Activated T-cell treated with anti-CD3 and anti-CD28 coated beads, Interleukin-2, amount 50 U/mL, for 4 hours (primary cell): ENCODE data around the gene NUP214. TPM values are rescaled to one million over a fixed set of nuclear protein-coding genes. Genes with fewer than 3 reads are reported as not detected.
"Not testable (repeated sequence)": the region's sequence is repeated elsewhere in the genome, so short reads cannot be mapped to it uniquely, and the experiment has no call there.

Experiments used
- ATAC-seq, 2 donors: fragments of 200-7000 bp; cut with Tn5 transposase; one replicate each; pipeline ENCODE4 v1.10.0; 2021
- DNase-seq: peaks from one replicate; pipeline ENCODE4 v3.0.0-alpha.2; 2020
- H3K27me3 Mint-ChIP-seq: one replicate; pipeline ENCODE4 v1.8.0; 2021; ENCODE audit warnings: low read depth, mixed read lengths
- H3K36me3 Mint-ChIP-seq: one replicate; pipeline ENCODE4 v1.8.0; 2022; ENCODE audit warnings: mixed read lengths; ENCODE audit not compliant: insufficient read depth
- H3K4me1 Mint-ChIP-seq: one replicate; pipeline ENCODE4 v1.8.0; 2021; ENCODE audit warnings: low read depth, mixed read lengths
- H3K4me3 Mint-ChIP-seq: one replicate; pipeline ENCODE4 v1.8.0; 2021; ENCODE audit warnings: mild to moderate bottlenecking, moderate library complexity, mixed read lengths
- H3K9me3 Mint-ChIP-seq: one replicate; pipeline ENCODE4 v1.8.0; 2021; ENCODE audit warnings: mixed read lengths
- total RNA-seq, 3 donors: library from RNA; stranded (reverse); gene quantifications; one replicate each; pipeline ENCODE4 v1.2.1, GENCODE V29; 2021

The NUP214 gene
- total RNA-seq, 3 donors from 2014 or later, result 69.7 to 78.6 (median 76.3) TPM

GRCh38 chr9:131146186-131146585, 20.8 kb downstream of the NUP214 start:
- H3K36me3 Mint-ChIP-seq, result peaks cover 58% of the 10 kb centered on the region
- DNase-seq (no peak), ATAC-seq (no peak)
- no peak overlapping the region for H3K4me3 Mint-ChIP-seq
- H3K27me3 Mint-ChIP-seq, result no peaks in the 10 kb centered on the region
- H3K9me3 Mint-ChIP-seq, result no peaks in the 10 kb centered on the region
- peaks cover 6% of the 10 kb centered on the region for H3K4me1 Mint-ChIP-seq

- DNase-seq, result no peak
- peaks cover 61% of the 10 kb centered on the region for H3K36me3 Mint-ChIP-seq
- H3K9me3 Mint-ChIP-seq, result no peaks in the 10 kb centered on the region
- peaks cover 6% of the 10 kb centered on the region for H3K4me1 Mint-ChIP-seq
- no peaks in the 10 kb centered on the region for H3K27me3 Mint-ChIP-seq
- H3K4me3 Mint-ChIP-seq, result no peak overlapping the region
- ATAC-seq, result no peak
Observed at GRCh38 chr9:131148276-131148675, 22.9 kb downstream of the NUP214 start.

GRCh38 chr9:131148966-131149687, 23.7 kb downstream of the NUP214 start:
- DNase-seq, result no peak
- Mint-ChIP-seq H3K36me3 (peaks cover 61% of the 10 kb centered on the region), H3K4me1 (peaks cover 6% of the 10 kb centered on the region), H3K27me3 (no peaks in the 10 kb centered on the region), H3K9me3 (no peaks in the 10 kb centered on the region), H3K4me3 (no peak overlapping the region)
- no peak for ATAC-seq

GRCh38 chr9:131149688-131150053, 24.3 kb downstream of the NUP214 start:
- H3K9me3 Mint-ChIP-seq, result no peaks in the 10 kb centered on the region
- no peak for ATAC-seq

GRCh38 chr9:131153595-131153994, 28.2 kb downstream of the NUP214 start:
- H3K36me3 Mint-ChIP-seq, result peaks cover 51% of the 10 kb centered on the region
- peaks cover 10% of the 10 kb centered on the region for H3K4me1 Mint-ChIP-seq
- no peak for DNase-seq
- no peak for ATAC-seq
- no peak overlapping the region for H3K4me3 Mint-ChIP-seq
- H3K9me3 Mint-ChIP-seq, result no peaks in the 10 kb centered on the region
- no peaks in the 10 kb centered on the region for H3K27me3 Mint-ChIP-seq

More at GRCh38 chr9:131149688-131150053, 24.3 kb downstream of the NUP214 start:
- Mint-ChIP-seq H3K4me3 (no peak overlapping the region), H3K27me3 (no peaks in the 10 kb centered on the region), H3K4me1 (peaks cover 6% of the 10 kb centered on the region), H3K36me3 (peaks cover 61% of the 10 kb centered on the region)
- DNase-seq, result no peak

GRCh38 chr9:131158673-131159072, 33.3 kb downstream of the NUP214 start:
- not testable (repeated sequence) for H3K9me3 Mint-ChIP-seq, H3K4me1 Mint-ChIP-seq, H3K27me3 Mint-ChIP-seq, ATAC-seq, H3K4me3 Mint-ChIP-seq, DNase-seq
- peaks cover 38% of the 10 kb centered on the region for H3K36me3 Mint-ChIP-seq

- Mint-ChIP-seq H3K36me3 (peaks cover 36% of the 10 kb centered on the region), H3K27me3 (no peaks in the 10 kb centered on the region), H3K4me1 (peaks cover 1% of the 10 kb centered on the region), H3K4me3 (no peak overlapping the region), H3K9me3 (no peaks in the 10 kb centered on the region)
- no peak for DNase-seq
- no peak for ATAC-seq
Observed at GRCh38 chr9:131160416-131161112, 35.2 kb downstream of the NUP214 start.

GRCh38 chr9:131161585-131161984, 36.2 kb downstream of the NUP214 start:
- H3K9me3 Mint-ChIP-seq, result no peaks in the 10 kb centered on the region
- DNase-seq, result no peak
- no peaks in the 10 kb centered on the region for H3K27me3 Mint-ChIP-seq
- peaks cover 40% of the 10 kb centered on the region for H3K36me3 Mint-ChIP-seq
- no peak overlapping the region for H3K4me3 Mint-ChIP-seq
- no peaks in the 10 kb centered on the region for H3K4me1 Mint-ChIP-seq
- ATAC-seq, result no peak

GRCh38 chr9:131162886-131163285, 37.5 kb downstream of the NUP214 start:
- Mint-ChIP-seq H3K36me3 (peaks cover 44% of the 10 kb centered on the region), H3K4me1 (peaks cover 3% of the 10 kb centered on the region), H3K9me3 (no peaks in the 10 kb centered on the region), H3K4me3 (no peak overlapping the region), H3K27me3 (no peaks in the 10 kb centered on the region)
- DNase-seq (no peak), ATAC-seq (no peak)

- no peak for DNase-seq
- ATAC-seq, result no peak
- Mint-ChIP-seq H3K9me3 (no peaks in the 10 kb centered on the region), H3K4me1 (peaks cover 3% of the 10 kb centered on the region), H3K4me3 (no peak overlapping the region), H3K27me3 (no peaks in the 10 kb centered on the region), H3K36me3 (peaks cover 47% of the 10 kb centered on the region)
Observed at GRCh38 chr9:131165523-131165922, 40.1 kb downstream of the NUP214 start.

- DNase-seq, result no peak
Observed at GRCh38 chr9:131167146-131167692, 41.8 kb downstream of the NUP214 start.

GRCh38 chr9:131167936-131168335, 42.5 kb downstream of the NUP214 start:
- ATAC-seq (no peak), DNase-seq (no peak)
- Mint-ChIP-seq H3K36me3 (peaks cover 55% of the 10 kb centered on the region), H3K4me1 (peaks cover 3% of the 10 kb centered on the region), H3K4me3 (no peak overlapping the region), H3K27me3 (no peaks in the 10 kb centered on the region), H3K9me3 (no peaks in the 10 kb centered on the region)

More at GRCh38 chr9:131167146-131167692, 41.8 kb downstream of the NUP214 start:
- no peaks in the 10 kb centered on the region for H3K27me3 Mint-ChIP-seq
- no peak overlapping the region for H3K4me3 Mint-ChIP-seq
- no peak for ATAC-seq
- peaks cover 3% of the 10 kb centered on the region for H3K4me1 Mint-ChIP-seq
- peaks cover 55% of the 10 kb centered on the region for H3K36me3 Mint-ChIP-seq
- H3K9me3 Mint-ChIP-seq, result no peaks in the 10 kb centered on the region

- H3K4me3 Mint-ChIP-seq, result no peak overlapping the region
- peaks cover 3% of the 10 kb centered on the region for H3K4me1 Mint-ChIP-seq
- H3K36me3 Mint-ChIP-seq, result peaks cover 48% of the 10 kb centered on the region
- no peak for ATAC-seq
- DNase-seq, result no peak
- no peaks in the 10 kb centered on the region for H3K9me3 Mint-ChIP-seq
- no peaks in the 10 kb centered on the region for H3K27me3 Mint-ChIP-seq
Observed at GRCh38 chr9:131169563-131170240, 44.3 kb downstream of the NUP214 start.

- Mint-ChIP-seq H3K4me1 (peaks cover 4% of the 10 kb centered on the region), H3K36me3 (peaks cover 46% of the 10 kb centered on the region), H3K27me3 (no peaks in the 10 kb centered on the region), H3K4me3 (no peak overlapping the region), H3K9me3 (no peaks in the 10 kb centered on the region)
- ATAC-seq (no peak), DNase-seq (no peak)
Observed at GRCh38 chr9:131173995-131174394, 48.6 kb downstream of the NUP214 start.
